GM21390 (cell line): ENCODE measurements around the gene NUPR2.
"Not testable (repeated sequence)": the region's sequence is repeated elsewhere in the genome, so short reads cannot be mapped to it uniquely, and the experiment has no call there.

Experiments
- ATAC-seq: cut with Tn5 transposase; IDR thresholded peaks from one replicate; pipeline ENCODE4 v1.9.1; 2021; ENCODE audit not compliant: unreplicated experiment

NUPR2 gene, protein sequence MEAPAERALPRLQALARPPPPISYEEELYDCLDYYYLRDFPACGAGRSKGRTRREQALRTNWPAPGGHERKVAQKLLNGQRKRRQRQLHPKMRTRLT

DNA sequence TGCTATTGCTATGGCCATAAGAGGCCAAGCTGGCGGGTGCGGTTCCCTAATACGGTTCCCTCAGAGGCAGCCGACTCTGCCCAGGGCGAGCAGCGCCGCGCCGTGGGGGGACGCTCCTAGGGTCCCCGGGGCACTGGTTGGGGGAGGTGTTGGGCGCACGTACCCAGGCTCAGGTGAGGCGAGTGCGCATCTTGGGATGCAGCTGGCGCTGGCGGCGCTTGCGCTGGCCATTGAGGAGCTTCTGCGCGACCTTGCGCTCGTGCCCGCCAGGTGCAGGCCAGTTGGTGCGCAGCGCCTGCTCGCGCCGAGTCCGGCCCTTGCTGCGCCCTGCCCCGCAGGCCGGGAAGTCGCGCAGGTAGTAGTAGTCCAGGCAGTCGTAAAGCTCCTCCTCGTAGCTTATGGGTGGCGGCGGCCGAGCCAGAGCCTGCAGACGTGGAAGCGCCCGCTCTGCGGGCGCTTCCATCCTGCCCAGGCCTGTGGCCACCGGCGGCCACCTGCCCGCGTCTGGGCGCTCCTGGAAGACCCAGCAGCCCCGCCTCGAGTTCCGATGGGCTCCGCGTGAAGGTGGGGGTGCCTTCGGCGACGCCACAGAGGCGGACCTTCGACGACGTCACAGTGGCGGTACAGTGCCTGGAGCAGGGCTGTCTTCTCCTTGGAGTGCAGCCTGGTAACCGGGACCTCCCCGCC, at the start of gene NUPR2:
Gene NUPR2, minus strand, starts transcription at position 566 of the 687 bp plus-strand sequence. Its CDS starts 103 bp downstream, at position 463.
- ATAC-seq, result no peak

DNA sequence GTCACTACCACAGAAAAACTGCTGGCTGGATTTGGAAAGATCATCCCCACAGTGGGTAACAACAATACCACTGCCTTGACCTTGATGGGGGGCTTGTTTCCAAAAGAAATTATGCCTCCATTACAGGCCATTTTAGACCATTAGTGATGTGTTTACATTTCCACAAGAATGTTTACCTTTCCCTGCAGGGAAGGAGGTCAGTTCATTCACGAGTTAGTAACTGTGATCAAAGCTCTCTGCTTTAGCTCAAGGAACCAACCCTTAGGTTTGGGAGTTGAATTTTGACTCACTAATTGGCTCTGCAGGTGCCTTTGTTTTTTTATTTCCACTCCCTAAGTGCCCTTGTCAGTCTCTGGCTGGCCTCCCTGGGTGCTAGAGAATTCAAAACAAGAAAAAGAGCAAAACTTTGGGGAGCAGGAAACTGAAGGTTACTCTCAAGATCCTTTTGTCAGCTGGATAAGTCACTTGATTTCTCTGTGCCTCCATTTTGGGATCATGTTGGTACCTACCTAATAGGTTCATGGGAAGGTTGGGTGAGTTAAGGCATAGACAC, 41.1 kb upstream of the NUPR2 start:
- no peak for ATAC-seq

DNA sequence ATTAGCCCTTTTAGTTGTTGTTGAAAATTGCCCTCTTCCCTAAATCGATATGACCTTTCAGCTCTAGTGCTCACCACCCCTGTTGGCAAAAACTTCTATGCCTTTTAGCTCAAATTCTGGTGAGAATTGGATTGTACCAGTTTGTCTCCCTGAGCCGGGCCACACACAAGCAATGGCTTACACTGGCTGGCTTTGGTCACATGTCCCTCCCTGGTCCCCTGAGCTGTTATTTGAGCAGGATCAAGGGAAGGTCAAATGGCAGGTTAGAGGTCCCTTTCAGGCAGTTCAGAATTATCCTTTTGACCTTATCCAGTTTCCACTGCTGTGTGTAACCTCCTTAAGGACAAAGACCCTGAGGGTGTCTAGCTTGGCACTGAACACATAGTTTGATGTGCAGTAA, 14.8 kb upstream of the NUPR2 start:
- ATAC-seq, result not testable (repeated sequence)

DNA sequence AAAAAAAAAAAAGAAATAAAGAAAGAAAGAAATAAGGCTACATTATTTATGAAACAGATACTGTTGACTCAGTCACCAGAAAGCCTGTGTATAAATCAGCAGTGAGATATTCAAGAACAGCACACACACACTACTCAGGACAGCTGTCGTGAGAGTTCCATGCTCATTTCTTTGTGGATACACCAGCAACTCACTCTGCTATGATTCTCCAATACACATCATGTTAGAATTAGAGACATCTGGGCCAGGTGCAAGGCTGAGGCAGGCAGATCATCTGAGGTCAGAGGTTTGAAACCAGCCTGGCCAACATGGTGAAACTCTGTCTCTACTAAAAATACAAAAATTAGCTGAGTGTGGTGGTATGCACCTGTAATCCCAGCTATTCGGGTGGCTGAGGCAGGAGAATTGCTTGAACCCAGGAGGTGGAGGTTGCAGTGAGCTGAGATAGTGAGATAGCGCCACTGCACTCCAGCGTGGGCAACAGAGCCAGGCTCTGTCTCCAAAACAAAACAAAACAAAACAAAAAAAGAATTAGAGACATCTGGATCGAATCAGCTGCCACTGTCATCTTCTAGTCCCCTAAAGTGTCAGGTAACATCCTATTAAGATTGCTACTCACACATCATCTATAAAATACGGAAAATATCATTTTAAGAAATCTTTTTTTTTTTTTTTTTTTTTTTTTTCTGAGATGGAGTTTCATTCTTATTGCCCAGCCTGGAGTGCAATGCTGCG, 11.2 kb upstream of the NUPR2 start:
- ATAC-seq, result no peak

DNA sequence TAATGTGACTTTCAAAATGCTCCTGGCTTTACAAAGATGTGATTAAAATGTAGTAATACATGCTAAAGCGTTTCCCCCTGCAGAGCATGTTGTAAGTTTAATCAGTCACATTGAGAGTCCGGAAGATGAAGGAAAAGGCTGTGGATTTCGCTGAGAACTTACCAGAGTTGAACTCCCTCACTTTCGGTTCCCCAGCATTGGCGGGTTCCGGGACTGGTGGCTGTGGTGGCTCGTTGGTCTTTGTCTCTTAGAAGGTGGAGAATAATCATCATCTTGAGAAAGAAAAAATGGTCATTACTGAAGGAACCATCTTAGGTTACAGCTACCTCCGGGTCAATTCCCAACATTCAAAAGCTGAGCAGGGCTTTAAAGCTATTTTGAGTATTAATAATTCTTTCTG, 9.6 kb upstream of the NUPR2 start:
- ATAC-seq, result no peak

DNA sequence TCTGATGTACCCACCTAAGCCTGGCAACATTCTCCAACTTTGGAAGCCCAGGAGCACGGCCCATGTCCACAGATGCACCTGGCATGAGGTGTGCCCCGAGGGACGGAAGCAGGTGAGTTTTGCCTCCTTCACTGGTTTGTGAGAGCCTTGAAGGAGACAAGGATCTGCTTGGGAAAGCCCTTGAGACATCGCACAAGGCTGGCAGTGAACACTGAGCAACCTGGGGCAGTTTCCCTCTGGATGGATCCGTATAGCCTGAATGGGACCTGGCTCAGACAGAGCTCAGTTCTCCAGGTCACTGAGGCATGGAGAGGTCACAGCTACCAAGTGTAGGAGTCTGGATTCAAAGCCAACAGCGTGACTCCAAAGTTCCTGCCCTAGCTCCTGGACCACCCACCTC, 8.8 kb upstream of the NUPR2 start:
- no peak for ATAC-seq

DNA sequence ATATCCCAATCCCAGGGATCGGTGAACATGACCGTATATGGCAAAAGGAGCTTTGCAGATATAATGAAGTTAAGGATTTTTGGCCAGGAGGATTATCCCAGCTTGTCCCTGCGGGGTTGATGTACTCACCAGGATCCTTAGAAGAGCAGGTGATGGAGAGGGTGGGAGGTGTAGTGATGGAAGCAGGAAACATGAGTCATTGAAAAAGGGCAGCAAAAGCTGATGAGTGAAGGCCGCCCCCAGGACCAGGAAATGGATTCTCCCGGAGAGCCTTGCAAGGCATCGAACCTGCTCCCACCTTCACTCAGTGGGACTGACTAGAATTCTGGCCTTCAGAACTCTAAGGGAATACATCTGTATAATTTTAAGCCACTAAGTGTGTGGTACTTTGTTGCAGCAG, 5.2 kb upstream of the NUPR2 start:
- ATAC-seq, result no peak

DNA sequence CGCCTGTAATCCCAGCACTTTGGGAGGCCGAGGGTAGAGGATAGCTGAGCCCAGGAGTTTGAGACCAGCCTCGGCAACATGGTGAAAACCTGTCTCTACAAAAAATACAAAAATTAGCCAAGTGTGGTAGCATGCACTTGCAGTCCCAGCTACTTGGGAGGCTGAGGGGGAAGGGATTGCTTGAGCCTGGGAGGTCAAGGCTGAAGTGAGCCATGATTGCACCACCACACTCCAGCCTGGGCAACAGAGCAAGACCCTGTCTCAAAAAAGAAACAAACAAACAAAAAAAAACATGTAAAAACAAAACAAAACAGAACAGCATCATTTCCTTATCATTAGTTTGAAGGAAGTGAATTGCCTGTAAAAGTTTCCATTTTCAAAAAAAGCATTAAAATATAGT, 4.0 kb downstream of the NUPR2 start:
- ATAC-seq, result not testable (repeated sequence)

DNA sequence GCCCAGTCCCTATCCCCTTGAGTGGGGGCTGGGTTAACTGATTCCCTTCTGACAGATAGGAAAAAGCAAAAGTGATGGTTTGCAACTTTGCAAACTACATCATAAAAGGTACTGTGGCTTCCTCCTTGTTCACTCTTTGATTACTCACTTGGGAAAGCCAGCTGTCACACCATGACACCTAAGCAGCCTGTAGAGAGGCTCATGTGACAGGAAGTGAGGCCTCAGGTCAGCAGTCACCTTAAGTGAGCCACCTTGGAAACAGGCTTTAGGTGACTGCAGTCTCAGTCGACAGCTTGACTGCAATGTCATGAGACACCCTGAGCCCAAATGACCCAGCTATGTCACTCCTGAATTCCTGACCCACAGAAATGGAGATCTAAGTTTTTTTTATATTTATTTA, 5.6 kb downstream of the NUPR2 start:
- ATAC-seq, result no peak

DNA sequence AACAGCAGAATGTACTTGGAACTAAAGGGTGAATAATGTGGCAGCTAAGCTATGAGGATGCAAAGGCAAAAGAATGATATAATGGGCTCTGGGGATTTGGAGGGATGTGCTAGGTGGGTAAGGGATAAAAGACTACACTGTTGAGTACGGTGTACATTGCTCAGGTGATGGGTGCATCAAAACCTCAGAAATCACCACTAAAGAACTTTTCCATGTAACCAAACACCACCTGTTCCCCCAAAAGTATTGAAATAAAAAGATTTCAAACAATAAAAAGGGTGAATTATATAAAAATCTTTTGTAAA, 8.3 kb downstream of the NUPR2 start:
- no peak for ATAC-seq

DNA sequence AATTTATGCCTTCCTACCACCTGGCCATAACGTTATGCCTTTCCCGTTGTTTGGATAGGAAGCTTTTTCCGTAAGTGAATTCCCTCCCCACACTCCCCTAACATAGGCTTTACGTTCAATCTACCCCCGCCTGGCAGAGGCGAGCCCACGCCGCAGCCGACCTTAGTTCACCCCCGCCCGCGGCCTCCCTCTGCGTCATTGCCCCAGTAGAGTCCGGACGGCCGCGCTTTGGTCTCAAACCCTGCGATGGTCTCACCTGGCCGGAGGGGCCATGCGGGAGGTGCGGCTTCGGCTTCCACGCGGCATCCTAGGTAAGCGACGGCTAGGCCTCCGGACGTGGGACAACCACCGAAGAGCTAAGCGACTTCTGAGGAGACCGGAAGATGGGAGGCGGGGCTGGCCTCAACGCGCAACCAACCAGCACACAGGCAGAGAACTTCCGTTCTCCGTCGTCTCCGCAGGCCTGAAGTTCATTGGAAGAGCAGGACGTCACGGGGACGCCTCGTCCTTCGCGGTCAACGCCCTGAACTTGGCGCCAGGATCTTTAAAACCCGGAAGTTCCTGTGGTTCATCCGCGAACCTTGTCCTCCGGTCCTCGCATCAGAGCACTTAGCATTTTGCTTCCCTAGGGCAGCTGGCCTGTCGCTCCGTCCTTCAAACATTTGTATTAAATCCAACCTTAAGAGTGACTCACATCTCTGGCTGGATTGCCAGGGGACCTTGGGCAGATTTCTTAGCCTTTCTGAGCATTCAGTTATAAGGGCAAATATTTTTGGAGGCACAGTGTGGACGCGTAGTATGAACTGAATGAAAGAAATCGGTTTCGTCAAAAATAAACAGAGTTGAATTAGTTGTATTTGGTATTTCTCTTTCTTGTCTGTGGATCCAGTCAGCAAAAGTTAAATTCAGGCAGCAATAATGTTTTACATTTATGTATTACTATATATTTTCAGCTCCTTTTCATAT, 9.8 kb downstream of the NUPR2 start, which contains the start of gene CHCHD2:
Gene CHCHD2, minus strand, starts transcription at position 369 of the 966 bp plus-strand sequence. Its CDS starts 63 bp downstream, at position 306.
- peak; percentile 100 for ATAC-seq

DNA sequence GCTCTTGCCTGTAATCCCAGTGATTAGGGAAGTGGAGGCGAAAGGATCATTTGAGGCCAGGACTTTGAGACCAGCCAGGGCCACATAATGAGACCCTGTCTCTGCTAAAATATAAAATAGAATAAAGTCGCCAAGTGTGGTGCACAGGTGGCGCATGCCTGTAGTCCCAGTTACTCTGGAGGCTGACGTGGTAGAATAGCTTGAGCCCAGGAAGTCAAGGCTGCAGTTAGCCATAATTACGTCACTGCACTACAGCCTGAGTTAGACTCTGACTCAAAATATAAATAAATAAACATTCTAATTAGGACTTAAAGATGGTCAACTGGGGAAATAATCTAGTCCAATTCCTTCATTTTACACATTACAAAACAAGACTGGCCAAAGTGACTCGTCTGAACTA, 10.7 kb downstream of the NUPR2 start:
- no peak for ATAC-seq

DNA sequence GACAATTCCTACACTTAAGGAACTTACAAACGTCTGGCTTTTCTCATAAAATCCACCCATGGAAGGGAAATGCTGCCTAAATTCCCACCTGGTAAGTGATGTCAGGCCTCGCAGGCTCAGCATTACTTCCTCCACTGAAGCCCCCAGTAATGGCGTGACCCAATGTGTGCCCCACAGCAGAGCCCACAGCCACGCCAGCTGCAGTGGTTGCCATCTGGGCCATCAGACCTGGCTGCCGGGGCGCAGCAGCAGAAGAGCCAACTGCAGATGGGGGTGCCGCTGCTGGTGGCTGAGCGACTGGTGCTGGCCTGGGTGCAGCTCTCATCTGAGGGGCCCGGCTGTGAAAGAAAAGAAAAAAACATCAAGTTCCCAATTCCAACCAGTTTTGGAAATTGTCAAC, 12.1 kb downstream of the NUPR2 start:
- not testable (repeated sequence) for ATAC-seq

DNA sequence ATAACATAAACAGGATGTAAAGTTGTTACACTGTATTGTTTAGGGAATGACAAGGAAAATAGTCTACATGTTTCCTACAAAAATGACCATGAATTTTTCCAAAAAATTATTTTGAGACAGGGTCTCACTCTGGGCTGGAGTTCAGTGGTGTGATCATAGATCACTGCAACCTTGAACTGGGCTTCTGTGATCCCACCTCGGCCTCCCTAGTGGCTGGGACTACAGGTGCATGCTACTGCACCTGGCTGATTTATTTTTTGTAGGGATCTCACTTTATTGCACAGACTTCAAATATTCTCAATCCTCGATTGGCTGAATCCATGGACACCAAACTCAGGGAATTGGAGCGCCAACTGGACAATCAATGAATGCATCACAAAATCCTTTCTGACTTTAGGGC, 16.6 kb downstream of the NUPR2 start:
- no peak for ATAC-seq

DNA sequence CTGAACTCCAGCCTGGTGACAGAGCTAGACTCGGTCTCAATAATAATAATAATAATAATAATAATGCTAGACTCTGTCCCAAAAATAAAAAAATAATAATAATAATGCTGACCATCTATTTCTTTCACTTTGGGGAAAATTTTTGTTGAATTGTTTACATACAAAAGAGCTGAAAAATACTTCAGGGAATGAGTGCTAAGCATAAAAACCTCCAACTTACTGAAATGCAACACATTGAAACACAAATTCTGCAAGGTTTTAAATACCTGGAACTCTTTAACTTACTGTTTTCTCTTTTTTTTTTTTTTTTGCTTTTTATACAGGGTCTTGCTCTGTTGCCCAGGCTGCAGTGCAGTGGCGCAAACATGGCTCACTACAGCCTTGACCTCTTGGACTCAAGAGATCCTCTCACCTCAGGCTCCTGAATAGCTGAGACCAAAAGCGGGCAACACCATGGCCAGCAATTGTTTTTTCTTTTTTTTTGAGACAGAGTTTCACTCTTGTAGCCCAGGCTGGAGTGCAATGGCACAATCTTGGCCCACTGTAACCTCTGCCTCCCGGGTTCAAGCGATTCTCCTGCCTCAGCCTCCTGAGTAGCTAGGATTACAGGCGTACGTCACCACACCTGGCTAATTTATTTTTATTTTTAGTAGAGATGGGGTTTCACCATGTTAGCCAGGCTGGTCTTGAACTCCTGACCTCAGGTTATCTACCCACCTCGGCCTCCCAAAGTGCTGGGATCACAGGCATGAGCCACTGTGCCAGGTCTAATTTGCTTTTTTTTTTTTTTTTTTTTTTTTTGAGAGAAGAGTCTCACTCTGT, 17.8 kb downstream of the NUPR2 start:
- not testable (repeated sequence) for ATAC-seq

DNA sequence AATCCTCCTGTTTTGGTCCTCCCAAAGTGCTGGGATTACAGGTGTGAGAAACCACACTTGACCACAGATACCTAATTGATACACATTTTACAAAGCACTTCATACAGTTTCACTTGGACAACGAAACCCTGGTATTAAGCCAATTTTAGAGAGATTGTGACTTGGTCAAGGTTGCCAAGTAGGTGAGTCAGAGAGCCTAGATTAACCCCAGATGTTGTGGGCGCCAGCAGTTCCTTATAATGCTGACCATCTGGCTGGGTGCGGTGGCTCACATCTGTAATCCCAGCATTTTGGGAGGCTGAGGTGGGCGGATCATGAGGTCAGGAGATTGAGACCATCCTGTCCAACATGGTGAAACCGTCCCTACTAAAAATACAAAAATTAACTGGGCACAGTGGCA, 18.5 kb downstream of the NUPR2 start:
- ATAC-seq, result no peak

DNA sequence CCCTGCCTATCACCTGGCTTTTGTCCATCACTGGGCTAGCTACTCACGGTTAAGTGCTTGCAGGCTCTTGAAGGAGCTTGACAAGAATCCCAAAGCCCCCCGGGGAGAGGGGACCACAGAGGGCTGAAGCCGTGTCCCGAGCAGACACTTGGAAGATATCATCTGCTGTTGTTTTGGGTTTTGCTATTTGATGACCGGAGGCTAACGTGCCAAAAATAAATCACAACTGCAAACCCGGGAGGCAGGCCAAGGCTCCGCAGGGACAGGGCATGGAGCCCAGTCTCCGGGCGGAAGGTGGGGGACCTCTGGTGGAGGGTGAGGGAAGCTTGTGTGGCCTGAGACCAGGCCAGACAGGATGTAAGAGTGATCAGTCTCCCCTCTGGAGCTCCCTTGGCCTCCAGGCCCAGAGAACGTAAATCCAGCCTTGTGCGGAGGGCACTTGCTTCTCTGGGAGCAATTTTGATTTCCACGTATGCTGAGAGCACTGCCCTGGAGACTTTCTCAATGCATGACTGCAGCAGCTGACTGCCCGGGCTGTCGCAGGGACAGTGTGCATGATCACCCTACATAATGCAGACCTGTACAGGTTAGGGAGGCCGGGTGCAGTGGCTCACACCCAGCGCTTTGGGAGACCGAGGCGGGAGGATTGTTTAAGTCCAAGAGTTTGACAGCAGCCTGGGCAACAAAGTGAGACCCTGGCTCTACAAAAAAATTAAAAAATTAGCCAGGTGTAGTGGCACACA, 23.3 kb downstream of the NUPR2 start, which contains the start of gene PHKG1:
Gene PHKG1, minus strand, starts transcription at position 164 of the 743 bp plus-strand sequence. CDS start 4,011 bp downstream, outside the sequence.
- ATAC-seq, result no peak

DNA sequence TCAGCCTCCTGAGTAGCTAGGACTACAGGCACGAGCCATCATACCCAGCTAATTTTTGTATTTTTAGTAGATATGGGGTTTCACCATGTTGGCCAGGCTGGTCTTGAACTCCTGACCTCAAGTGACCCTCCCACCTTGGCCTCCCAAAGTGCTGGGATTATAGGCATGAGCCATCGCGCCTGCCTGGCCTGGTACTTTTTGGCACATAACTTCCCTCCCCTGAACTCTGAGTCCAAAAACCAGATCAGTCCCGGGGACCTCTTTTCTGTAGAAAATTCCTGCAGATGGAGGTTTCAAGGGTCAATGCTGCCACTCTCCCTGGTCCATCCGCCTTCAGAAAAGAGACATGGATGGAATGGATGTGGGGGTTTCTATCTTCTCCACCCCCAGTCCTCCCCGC, 23.8 kb downstream of the NUPR2 start:
- ATAC-seq, result not testable (repeated sequence)

DNA sequence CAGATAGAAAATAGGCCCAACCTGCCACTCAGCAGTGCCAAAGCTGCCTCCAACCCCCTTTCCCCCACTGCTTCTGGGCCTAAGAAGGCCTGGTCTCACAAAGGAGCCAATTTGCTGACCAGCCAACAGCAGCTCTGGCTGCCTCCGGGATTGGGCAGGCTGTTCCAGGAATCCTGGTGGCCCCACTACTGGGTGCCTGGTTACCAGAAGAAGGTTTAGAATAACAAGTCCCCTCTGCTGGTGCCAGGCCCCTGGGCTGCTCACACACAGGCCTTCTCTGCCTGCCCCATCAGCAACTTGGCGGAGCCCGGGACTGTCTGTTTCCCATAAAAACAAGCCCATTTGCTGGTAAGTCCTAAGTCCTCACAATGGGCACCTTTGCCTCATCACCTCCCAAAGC, 24.6 kb downstream of the NUPR2 start:
- ATAC-seq, result no peak
